Keratinocyte (primary cell): ENCODE data around the gene RBM4.

Experiments
- EZH2 ChIP-seq: IDR thresholded peaks from one replicate; pipeline ENCODE4 v1.6.1; 2012; ENCODE audit warnings: inconsistent platforms, mild to moderate bottlenecking, low read length, moderate library complexity
- TF ChIP-seq, protein P1 (sequence below), 3 experiments: IDR thresholded peaks in 1 of 3; conservative IDR thresholded peaks in 1 of 3; optimal IDR thresholded peaks in 1 of 3; 2 replicates in 2 of 3; 3 replicates in 1 of 3; pipeline versions ENCODE3 to v1.5.1; 2011; ENCODE audit warnings: low read length in 3 of 3, mild to moderate bottlenecking in 3 of 3, moderate library complexity in 2 of 3, control low read depth in 1 of 3, inconsistent platforms in 1 of 3; ENCODE audit not compliant: insufficient read depth in 2 of 3; ENCODE audit errors: extremely low read depth in 1 of 3

DNA sequence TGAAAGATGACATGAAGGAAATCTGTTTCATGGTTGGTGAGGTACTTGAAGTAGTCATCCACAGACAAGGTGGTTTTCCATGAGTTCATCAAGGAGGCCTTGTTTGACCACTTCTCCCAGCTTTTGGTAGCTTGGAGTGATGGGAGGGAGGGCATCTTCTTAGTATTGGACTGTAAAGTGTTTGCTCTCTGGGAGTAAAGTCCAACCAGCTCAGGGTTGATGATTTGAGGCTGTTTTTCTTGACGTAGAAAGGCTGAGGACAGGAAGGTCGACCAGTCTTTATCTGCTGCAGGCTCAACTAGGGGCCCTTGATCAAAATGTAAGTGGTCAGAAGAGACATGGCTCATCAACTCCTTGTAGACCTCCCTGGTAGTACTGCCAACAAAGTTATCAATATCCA lies 47.3 kb upstream of the RBM4 start:
- TF ChIP-seq, protein P1, sequence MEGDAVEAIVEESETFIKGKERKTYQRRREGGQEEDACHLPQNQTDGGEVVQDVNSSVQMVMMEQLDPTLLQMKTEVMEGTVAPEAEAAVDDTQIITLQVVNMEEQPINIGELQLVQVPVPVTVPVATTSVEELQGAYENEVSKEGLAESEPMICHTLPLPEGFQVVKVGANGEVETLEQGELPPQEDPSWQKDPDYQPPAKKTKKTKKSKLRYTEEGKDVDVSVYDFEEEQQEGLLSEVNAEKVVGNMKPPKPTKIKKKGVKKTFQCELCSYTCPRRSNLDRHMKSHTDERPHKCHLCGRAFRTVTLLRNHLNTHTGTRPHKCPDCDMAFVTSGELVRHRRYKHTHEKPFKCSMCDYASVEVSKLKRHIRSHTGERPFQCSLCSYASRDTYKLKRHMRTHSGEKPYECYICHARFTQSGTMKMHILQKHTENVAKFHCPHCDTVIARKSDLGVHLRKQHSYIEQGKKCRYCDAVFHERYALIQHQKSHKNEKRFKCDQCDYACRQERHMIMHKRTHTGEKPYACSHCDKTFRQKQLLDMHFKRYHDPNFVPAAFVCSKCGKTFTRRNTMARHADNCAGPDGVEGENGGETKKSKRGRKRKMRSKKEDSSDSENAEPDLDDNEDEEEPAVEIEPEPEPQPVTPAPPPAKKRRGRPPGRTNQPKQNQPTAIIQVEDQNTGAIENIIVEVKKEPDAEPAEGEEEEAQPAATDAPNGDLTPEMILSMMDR (optimal IDR thresholded peaks at IDR 0.05 in 1 of 3, IDR thresholded peaks at IDR 0.05 in 1 of 3, conservative IDR thresholded peaks at IDR 0.05 in 1 of 3; ENCODE audit: extremely low read depth in 1 of 3, insufficient read depth in 2 of 3, low read length in 3 of 3): no peak
- no peak for TF ChIP-seq EZH2
